HL-60 (cell line): ENCODE results near the gene POLR2B.

ENCODE experiments used
- CTCF ChIP-seq: IDR thresholded peaks from one replicate; pipeline ENCODE4 v1.5.1; 2011; ENCODE audit warnings: low read length, control low read depth, inconsistent platforms; ENCODE audit not compliant: insufficient read depth
- POLR2AphosphoS5 ChIP-seq: IDR thresholded peaks from 2 replicates; pipeline ENCODE4 v1.6.1; 2012; ENCODE audit warnings: low read depth
- TF ChIP-seq, protein P1 (sequence below): IDR thresholded peaks from 2 replicates; pipeline ENCODE4 v1.6.1; 2012; ENCODE audit warnings: low read depth; ENCODE audit not compliant: insufficient replicate concordance

- TF ChIP-seq CTCF (no peak), POLR2AphosphoS5 (no peak)
- TF ChIP-seq, protein P1, sequence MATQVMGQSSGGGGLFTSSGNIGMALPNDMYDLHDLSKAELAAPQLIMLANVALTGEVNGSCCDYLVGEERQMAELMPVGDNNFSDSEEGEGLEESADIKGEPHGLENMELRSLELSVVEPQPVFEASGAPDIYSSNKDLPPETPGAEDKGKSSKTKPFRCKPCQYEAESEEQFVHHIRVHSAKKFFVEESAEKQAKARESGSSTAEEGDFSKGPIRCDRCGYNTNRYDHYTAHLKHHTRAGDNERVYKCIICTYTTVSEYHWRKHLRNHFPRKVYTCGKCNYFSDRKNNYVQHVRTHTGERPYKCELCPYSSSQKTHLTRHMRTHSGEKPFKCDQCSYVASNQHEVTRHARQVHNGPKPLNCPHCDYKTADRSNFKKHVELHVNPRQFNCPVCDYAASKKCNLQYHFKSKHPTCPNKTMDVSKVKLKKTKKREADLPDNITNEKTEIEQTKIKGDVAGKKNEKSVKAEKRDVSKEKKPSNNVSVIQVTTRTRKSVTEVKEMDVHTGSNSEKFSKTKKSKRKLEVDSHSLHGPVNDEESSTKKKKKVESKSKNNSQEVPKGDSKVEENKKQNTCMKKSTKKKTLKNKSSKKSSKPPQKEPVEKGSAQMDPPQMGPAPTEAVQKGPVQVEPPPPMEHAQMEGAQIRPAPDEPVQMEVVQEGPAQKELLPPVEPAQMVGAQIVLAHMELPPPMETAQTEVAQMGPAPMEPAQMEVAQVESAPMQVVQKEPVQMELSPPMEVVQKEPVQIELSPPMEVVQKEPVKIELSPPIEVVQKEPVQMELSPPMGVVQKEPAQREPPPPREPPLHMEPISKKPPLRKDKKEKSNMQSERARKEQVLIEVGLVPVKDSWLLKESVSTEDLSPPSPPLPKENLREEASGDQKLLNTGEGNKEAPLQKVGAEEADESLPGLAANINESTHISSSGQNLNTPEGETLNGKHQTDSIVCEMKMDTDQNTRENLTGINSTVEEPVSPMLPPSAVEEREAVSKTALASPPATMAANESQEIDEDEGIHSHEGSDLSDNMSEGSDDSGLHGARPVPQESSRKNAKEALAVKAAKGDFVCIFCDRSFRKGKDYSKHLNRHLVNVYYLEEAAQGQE = no peak
These were observed 8.3 kb downstream of the POLR2B start for GRCh38 chr4:56986952-56987351.
